ENCODE measurements around the gene POLR2L.

GRCh38 chr11:846496-847098 lies 4.3 kb upstream of the POLR2L start:
- no peak for TF ChIP-seq POLR2A (IDR thresholded peaks at IDR 0.05)
- TF ChIP-seq, protein P1, sequence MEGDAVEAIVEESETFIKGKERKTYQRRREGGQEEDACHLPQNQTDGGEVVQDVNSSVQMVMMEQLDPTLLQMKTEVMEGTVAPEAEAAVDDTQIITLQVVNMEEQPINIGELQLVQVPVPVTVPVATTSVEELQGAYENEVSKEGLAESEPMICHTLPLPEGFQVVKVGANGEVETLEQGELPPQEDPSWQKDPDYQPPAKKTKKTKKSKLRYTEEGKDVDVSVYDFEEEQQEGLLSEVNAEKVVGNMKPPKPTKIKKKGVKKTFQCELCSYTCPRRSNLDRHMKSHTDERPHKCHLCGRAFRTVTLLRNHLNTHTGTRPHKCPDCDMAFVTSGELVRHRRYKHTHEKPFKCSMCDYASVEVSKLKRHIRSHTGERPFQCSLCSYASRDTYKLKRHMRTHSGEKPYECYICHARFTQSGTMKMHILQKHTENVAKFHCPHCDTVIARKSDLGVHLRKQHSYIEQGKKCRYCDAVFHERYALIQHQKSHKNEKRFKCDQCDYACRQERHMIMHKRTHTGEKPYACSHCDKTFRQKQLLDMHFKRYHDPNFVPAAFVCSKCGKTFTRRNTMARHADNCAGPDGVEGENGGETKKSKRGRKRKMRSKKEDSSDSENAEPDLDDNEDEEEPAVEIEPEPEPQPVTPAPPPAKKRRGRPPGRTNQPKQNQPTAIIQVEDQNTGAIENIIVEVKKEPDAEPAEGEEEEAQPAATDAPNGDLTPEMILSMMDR (IDR thresholded peaks at IDR 0.05), result no peak

Measured in body of pancreas (tissue), 4 donors.